Hematopoietic multipotent progenitor cell treated with erythropoietin and hydrocortisone succinate and interleukin-3 and kit ligand, for 4 days (in vitro differentiated cells): ENCODE measurements around the gene SGF29.
A peak's percentile ranks its signal among the peaks of the same experiment; 100 is the strongest.
"Not testable (repeated sequence)": the region's sequence is repeated elsewhere in the genome, so short reads cannot be mapped to it uniquely, and the experiment has no call there.

Experiments used
- DNase-seq: peaks from one replicate; pipeline ENCODE4 v3.0.0-alpha.2; 2015

The SGF29 gene

DNA sequence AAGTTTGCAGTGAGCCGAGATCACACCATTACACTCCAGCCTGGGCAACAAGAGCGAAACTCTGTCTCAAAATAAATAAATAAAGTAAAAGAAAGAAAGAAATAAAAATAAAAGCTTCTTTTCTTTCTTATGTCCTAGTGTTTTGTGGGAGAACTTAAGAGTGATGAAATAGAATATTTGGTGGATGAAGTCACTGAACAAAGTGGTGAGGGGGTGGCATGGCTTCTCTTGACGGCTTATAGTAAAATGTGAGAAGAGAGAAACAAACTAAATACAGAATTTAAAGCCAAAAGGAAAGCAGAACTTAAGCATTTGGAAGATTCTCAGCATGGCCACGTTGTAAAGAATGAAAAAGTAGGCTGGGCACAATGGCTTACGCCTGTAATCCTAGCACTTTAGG is 15.3 kb downstream of the SGF29 start:
- no peak for DNase-seq

DNA sequence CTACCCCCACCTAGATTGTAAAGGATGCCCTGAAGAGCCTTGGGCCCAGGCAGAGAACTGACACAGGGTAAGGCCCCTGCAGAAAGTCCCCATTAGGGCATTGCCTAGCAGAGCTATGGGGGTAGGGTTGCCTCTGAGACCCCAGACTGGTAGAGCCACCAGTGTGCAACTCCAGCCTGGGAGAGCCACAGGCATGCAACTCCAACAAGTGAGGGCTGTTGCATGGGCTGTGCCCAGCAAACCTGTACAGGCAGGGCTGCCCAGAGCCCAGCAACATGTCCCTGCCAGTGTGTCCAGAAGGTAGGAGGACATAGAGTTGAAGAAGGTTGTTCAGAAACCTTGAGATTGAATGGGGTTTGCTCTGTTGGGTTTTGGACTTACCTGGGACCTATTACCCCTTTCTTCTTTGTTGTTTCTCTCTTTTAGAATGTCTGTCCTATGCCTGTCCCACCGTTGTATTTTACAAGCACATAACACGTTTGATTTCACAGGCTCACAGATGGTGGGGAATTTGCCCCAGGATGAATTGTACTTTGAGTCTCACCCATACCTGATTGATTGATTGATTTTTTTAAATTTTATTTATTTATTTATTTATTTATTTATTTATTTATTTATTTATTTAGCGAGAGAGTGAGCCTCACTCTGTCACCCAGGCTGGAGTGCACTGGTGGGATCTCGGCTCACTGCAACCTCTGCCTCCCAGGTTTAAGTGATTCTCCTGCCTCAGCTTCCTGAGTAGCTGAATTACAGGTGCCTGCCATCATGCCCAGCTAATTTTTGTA is 16.4 kb downstream of the SGF29 start:
- no peak for DNase-seq

DNA sequence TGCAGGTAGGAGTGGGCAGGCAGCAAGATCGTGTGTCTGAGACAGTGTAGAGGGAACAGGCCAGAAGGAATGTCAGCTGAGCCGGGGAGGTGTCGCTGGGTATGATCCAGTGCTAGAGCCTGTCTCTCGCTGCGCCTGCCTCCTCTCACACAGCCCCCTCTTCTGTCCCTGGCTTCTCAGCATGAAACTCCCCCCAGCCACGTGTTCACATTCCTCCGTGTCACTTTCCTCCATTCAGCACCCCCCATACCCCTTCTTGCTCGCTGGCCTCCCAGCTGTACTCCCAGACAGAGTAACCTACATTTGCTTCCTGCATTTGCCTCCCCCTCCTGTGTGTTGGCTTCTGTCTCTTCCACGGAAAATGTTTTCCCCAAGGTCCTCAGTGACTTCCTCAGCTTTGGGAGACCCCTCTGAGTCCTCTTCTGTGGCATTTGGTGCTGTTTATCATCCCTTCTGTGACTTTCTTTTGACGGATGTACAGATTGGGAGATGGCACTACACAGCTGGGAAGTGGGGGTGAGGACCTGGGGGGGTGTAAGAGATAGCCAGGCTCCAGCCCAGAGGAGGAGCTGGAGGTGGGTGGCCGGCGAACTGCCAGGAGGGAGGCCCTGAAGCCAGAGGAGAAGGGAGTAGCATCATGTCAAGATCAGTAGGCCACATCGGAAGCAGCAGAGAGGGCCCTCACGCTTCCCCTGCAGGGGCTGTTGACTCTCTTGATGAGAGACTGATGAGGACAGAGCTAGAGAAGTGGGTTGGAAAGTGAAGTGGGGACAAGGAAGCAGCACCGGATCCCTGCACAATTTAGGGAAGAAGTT is 19.2 kb downstream of the SGF29 start:
- DNase-seq, result no peak

DNA sequence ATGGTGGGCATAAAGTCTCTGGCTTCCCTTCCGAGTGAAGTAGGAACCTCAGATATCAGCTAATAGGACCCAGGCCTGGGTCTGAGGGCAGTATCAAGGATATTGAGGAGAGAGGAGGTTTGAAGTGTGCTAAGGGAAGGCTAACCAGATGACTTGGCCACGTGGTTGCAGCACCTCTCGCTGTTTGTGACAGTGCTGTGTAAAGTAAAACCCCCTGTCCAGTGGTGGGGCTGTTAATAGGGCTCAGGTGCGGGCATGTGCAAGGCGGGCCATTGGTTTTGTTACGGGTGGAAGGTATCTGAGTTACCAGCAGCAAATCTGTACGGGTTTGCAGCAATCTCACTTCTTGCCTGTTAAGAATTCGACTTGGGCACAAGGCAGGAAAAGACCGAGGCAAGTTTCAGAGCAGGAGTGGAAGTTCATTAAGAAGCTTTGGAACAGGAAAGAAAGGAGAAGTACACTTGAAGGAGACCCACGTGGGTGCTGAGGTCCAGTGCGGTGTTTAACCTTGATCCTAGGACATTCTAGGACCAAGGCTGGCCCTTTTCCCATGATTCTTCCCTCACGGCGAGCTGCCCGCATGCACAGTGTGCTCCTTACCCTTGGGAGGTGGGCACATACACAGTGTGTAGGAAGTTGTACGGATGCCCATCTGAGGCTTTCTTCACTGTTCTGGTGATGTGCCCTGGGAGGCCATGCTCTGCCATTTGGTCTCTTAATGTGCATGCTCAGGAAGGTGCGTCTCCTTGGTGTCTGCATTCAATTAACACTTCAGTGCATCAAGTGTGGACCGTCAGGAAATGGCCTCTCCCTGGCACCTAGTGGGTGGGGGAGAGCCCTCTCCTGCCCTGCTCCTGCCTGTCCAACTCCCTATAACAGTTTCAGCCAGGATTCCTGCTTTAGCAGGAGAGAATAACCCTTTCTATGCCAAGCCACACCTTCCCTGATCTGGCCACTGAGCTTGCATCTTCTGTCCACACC is 20.3 kb downstream of the SGF29 start:
- no peak for DNase-seq

DNA sequence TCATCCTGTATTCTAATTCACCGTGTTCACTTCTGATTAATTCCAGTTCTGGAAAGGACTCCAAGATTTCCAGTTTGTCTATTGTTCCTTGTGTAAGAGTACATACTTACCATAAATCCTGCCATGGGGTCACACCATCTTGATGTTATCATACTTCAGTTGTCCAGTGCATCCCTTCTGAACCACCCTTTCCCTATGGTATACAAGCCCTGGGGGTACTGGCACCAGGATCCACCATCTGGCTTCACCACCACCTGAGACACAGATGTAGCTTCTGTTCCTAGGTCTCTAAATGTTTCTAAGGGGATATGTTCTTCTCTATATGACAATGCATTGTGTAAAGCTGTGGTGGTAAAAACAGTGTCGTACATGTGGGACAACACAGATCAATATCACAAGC is 21.2 kb downstream of the SGF29 start:
- DNase-seq, result no peak

DNA sequence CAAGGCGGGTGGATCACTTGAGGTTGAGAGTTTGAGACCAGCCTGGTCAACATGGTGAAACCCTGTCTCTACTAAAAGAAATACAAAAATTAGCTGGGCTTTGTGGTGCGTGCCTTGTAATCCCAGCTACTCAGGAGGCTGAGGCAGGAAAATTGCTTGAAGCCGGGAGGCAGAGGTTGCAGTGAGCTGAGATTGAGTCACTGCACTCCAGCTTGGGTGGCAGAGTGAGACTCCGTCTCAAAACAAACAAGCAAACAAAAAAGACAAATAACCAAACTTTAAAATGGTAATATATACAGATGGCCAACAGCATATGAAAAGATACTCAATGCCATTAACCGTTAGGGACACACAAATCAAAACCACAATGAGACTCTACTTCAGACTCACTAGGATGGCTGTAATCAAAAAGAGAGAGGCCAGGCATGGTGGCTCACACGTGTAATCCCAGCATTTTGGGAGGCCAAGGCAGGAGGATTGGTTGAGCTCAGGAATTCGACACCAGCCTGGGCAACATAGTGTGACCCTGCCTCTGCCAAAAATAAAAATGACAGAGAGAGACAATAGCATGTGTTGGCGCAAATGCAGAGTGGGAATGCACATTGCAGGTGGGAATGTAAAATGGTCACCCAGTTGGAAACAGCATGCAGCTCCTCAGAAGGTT is 21.9 kb downstream of the SGF29 start:
- DNase-seq, result no peak

DNA sequence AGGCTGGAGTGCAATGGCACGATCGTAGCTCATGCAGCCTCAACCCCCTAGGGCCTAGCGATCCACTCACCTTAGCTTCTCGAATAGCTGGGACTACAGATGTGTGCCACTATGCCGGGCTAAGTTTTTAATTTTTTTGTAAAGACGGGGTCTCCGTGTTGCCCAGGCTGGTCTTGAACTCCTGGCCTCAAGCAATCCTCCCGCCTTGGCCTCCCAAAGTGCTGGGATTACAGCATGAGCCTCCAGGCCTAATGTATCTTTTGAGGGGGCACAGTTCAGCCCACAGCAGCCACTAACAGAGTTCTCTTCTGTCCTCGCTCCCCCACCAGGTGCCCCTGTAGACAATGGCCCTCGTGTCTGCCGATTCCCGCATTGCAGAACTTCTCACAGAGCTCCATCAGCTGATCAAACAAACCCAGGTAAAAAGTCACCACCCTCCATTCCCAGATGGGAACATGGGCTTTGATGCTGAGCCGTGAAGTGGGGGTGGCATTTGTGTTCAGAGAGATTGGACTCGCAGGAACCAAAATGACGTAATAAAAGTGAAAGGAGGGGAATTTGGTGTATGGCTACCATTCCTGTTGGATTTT is 27.1 kb downstream of the SGF29 start:
- no peak for DNase-seq

DNA sequence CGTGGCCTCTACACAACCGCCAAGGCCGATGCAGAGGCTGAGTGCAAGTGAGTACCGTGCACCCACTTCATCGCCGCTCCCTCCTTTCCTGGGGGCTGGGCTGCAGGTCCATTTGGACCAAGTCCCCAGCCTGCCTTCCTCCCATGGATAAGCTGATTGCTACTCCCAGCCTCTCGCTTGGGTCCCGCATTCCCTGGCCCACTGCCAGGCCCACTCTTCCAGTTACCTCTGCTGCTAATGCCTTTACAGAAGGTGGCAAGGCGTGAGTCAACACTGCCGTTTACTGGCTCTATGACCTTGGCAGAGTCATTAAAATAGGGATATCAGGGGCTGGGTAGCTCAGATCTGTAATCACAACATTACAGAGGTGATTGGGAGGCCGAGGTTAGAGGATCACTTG is 32.0 kb downstream of the SGF29 start:
- DNase-seq, result no peak

DNA sequence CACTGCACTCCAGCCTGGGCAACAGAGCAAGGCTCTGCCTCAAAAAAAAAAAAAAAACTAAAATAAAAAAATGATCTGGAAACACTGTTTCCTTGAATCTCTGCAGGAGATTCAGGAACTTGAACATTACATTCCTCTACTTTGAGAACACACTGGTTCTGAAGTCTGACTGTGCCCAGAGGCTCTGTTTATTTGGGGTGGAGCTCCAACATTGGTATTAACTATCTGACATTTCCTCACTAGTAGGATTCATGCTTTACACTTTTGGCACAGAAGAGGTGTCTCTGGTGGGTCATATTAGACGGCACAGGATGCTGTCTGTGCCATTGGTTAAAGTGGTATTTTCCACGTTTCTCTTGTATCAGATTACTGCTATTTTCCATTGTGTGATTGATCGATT is 32.7 kb downstream of the SGF29 start:
- DNase-seq, result no peak

DNA sequence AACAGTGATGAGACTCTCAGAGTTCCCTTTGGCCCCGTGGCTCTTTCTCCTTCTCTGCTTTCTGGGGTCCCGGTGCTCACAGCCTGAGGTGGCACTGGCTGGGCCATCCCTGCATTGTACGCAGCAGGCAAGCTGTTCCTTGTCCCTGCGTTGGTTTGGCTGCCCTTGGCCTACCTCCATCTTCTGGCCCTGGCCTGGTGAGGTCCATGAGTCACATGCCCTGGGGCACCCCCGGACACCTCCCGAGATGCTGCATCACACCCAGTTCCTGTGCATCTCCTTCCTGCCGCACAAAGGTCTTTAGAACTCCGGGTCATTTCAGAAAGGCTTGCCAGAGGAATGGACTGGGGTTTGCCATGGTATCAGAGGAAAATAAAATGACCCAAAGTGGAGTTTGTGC is 33.7 kb downstream of the SGF29 start:
- no peak for DNase-seq

DNA sequence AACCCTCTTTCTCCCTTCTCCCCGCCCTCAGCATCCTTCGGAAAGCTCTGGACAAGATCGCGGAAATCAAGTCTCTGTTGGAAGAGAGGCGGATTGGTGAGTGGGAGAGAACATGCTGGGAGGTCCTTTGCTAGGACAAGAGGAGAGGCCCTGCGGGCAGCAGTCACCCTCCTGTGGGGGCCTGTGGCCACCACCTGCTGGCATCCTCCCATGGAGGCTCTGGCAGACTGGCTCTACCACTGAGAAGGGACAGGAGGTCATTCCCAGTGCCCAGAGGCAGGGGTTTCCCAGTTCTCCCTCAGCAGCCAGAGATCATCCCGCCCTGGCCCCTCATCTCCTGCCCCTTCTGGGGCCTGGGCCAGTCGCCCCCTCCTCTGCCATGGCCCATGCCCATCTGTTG is 35.3 kb downstream of the SGF29 start:
- DNase-seq, result no peak

DNA sequence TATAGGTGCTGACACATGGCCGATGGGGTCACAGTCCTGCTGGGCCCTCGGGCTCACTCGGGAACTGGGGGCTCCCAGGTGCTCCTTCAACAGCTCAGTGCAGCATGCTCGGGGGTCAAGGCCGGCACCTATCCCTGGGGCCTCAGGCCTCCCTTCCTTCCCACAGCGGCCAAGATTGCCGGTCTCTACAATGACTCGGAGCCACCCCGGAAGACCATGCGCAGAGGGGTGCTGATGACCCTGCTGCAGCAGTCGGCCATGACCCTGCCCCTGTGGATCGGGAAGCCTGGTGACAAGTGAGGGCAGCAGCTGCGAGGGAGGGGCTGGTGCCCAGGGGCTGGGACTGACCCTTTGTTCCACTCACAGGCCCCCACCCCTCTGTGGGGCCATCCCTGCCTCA is 36.2 kb downstream of the SGF29 start:
- DNase-seq, result no peak

DNA sequence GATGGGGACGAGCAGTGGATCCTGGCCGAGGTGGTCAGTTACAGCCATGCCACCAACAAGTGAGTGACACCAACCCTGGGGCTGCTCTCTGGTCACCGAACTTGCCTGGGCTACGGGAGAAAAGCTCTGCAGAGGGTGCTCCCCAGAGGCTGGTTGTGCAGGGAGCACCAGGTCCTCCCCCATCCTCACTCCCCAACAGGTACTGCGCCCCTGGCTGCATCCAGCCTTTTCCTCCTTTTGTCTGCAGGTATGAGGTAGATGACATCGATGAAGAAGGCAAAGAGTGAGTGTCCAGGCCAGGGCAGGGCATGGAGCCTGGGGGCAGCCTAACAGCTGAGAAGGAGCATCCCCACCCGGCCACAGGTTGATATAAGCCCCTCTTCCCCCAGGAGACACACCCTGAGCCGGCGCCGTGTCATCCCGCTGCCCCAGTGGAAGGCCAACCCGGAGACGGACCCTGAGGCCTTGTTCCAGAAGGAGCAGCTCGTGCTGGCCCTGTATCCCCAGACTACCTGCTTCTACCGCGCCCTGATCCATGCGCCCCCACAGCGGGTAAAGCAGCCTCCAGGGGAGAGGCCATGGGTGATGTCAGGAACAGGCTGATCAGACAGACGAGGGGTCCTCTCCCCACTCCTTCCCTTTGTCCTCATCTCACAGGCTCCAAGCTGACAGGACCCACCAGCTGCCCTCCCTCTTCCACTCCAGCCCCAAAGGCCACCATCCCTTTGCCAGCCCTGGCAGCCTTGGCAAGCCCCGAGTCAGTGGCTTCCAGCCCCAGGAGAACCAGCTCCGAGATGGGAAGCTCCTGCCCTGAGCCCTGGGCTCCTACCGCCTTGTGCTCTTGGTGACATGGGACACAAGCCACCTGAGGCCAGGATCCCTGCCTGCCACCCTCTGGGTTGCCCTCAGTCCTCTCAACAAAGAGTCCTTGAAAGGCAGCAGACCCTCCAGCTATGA is 36.9 kb downstream of the SGF29 start:
- no peak for DNase-seq

DNA sequence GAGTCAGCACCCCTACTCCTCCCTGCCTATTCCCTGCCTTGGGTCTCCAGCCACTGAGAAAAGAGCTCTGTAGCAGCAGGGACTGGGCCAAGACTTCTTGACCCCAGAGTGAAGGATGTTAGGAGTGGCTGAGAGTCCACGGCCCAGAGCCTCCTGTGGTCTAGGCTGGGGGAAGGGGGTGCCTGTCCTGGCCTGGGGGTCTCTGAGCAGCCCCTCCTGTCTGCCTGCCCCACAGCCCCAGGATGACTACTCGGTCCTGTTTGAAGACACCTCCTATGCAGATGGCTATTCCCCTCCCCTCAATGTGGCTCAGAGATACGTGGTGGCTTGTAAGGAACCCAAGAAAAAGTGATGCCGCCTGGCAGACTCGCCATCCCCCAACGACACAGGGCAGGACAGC is 37.6 kb downstream of the SGF29 start:
- no peak for DNase-seq

DNA sequence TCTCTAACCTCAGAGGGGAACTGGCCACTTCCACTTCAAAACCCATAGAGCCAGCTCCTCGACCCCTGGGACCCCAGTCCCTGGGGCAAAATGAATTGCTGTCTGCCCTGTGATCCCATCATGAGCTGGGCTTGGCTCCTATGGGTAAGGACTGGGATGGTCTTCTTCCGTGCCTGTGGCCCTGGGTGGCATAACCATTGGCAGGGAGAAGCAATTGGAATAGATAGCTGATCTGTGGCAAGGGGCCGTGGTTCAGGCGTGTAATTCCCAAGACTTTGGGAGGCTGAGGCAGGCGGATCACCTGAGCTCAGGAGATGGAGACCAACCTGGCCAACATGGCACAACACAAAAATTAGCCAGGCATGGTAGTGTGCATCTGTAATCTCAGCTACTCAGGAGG is 38.8 kb downstream of the SGF29 start:
- no peak for DNase-seq

DNA sequence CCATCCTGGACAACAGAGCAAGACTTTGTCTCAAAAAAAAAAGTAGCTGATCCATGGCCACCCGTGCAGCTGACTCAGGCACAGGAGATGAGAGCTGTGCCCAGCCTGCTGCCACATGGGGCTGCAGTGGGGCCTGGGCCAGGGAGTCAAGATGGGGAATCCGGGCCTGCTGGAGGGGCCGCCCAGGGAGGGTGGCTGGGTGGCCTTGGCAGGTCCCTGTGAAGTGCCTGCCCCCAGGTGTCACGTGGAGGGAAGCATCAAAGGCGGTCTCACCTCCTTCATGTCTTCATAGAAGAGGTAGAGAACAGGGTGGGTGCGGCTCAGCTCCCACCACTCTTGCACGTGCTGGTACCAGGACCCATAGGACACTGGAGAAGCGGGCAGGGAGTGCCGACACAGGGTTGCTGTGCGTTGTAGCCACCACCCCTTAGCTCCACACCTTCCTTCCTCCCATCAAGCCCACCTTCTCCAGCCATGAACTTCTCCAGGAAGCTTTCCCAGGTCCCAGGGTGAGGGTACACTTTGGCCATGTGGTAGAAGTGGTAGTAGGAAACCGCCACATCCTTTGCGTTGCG is 39.3 kb downstream of the SGF29 start:
- DNase-seq, result no peak

DNA sequence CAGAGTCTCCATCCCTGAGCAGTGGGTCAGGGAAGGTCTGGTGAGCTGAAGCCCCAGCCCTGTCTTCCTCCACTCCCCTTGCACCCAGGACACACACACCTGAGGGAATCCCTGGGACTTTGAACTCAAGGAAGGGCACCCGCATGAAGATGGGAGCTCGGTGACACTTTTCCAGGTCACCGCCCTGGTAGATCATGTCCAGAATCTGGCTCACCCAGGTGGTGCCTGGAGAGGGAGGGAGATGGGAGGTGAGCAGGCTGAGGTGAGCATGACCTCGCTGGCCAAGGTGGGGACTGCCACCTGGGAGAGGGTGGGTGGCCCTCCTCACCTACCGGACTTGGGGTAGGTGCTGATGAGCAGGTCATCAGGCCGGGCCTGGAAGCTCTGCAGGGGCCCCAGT is 41.7 kb downstream of the SGF29 start:
- DNase-seq, result not testable (repeated sequence)

DNA sequence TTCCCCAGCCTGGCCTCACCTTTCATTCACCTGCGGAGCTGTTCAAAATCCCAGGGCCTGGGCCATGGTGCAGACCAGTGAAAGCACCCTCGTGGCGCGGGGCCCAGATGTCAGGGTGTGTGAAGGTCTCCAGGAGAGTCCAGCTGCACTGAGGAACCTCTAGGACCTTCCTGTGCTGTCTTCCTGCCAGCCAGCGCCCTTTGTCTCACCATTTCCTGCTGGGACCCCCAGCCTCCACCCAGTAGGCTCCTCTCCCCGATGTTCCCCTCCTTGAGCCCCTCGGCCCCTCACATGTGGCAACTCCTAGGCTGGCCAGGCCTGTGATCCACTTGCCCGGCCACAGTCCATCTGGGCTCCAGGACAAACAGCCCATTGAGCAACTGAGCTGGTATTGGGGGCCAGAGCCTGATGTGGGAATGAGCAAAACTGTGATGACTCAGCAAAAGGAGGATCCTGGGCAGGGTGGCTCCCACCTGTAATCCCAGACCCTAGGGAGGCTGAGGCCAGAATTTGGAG is 42.5 kb downstream of the SGF29 start:
- DNase-seq, result no peak

DNA sequence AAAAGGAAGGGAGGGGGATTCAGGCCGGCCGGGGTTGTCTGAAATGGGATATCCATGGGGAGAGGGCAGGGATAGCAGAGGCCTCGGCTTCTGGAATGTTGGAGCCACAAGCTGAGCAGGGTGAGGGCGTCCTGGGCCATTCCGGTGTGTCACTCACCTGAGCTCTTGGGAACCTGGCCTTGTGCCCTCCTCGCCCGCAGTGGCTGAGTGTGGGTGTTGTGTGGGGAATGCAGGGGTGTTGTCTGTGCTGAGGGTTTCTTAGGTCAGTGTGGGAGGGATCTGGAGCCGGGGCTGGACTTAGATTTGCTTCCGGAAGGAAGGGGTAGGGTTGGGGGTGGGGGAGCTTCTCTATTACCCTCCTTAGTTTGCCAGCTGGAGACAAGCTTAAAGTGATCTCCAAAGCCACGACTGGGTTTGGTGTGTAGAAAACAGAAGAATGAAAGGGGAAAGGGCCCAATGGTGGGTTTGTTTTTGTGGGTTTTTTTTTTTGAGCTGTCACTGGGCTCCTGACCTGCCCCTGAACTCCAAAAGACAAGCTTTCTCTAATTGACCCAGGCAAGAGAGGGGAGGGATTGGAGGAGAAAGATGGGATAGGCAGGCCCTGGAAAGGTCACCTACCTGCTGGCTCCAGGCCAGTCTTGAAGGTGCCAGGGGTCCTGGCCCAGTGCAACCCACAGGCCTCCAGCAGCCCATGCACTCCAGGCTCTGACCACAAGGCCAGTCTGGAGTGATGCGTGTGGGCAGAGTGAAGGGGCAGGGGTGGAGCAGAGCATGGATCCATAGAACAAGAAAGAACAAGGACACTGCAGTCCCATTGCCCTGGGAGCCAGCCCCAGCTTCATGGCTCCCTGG is 43.3 kb downstream of the SGF29 start, which contains the start of gene SULT1A2:
TSS of gene SULT1A2 (minus strand) at position 211 of the 852 bp plus-strand sequence. CDS start 1,120 bp downstream, outside the sequence.
- DNase-seq, result peak; percentile 69
